Activated T-cell treated with anti-CD3 and anti-CD28 coated beads, Interleukin-2, amount 50 U/mL, for 72 hours (primary cell): ENCODE data around the gene ATXN7L1. TPM values are rescaled to one million over a fixed set of nuclear protein-coding genes. Genes with fewer than 3 reads are reported as not detected.

Experiments used
- ATAC-seq, 2 donors: fragments of 150-1000 bp; cut with Tn5 transposase; replicated peaks in 1 of 2; 2 replicates each; pipeline ENCODE4 v1.10.0; 2021; ENCODE audit warnings: moderate library complexity in 2 of 2, mild to moderate bottlenecking in 1 of 2
- DNase-seq, 2 donors: peaks; one replicate each; pipeline ENCODE4 v3.0.0; 2021 to 2022; ENCODE audit warnings: mixed read lengths in 1 of 2
- H3K27ac Mint-ChIP-seq: one replicate; pipeline ENCODE4 v1.8.0; 2022; ENCODE audit warnings: mild to moderate bottlenecking, moderate library complexity, mixed read lengths
- H3K27me3 Mint-ChIP-seq: one replicate; pipeline ENCODE4 v1.8.0; 2022; ENCODE audit warnings: low read depth, mixed read lengths
- H3K36me3 Mint-ChIP-seq, 2 donors: one replicate each; pipeline ENCODE4 v1.8.0; 2022; ENCODE audit warnings: mixed read lengths in 2 of 2, mild to moderate bottlenecking in 1 of 2; ENCODE audit not compliant: insufficient read depth in 2 of 2
- H3K4me1 Mint-ChIP-seq: one replicate; pipeline ENCODE4 v1.8.0; 2022; ENCODE audit warnings: low read depth, mixed read lengths
- H3K4me3 Mint-ChIP-seq, 2 donors: one replicate each; pipeline ENCODE4 v1.8.0; 2022; ENCODE audit warnings: mild to moderate bottlenecking in 2 of 2, mixed read lengths in 2 of 2, moderate library complexity in 2 of 2
- H3K9me3 Mint-ChIP-seq, 2 donors: one replicate each; pipeline ENCODE4 v1.8.0; 2022; ENCODE audit warnings: mixed read lengths in 2 of 2
- total RNA-seq, 2 donors: library from RNA; stranded (reverse); gene quantifications; one replicate each; pipeline ENCODE4 v1.2.3, GENCODE V29; 2022

The ATXN7L1 gene
- total RNA-seq, 2 donors from 2014 or later: 11.6 to 12.5 TPM

- peaks cover 5% of the 10 kb centered on the region in 2 donors for H3K36me3 Mint-ChIP-seq
- ATAC-seq (no peak), DNase-seq (no peak)
- no peak overlapping the region for H3K4me3 Mint-ChIP-seq
- H3K27ac Mint-ChIP-seq: no peak overlapping the region
- no peaks in the 10 kb centered on the region for H3K27me3 Mint-ChIP-seq
- H3K9me3 Mint-ChIP-seq: peaks cover 0 to 2% of the 10 kb centered on the region in 2 donors
- H3K4me1 Mint-ChIP-seq: peaks cover 8% of the 10 kb centered on the region
These were observed 30.3 kb upstream of the ATXN7L1 start for GRCh38 chr7:105906695-105907094.

- no peak for DNase-seq
- Mint-ChIP-seq H3K4me1 (peaks cover 8% of the 10 kb centered on the region), H3K4me3 (no peak overlapping the region), H3K27ac (no peak overlapping the region), H3K9me3 (peaks cover 0 to under 1% of the 10 kb centered on the region in 2 donors), H3K27me3 (no peaks in the 10 kb centered on the region), H3K36me3 (peaks cover 2% of the 10 kb centered on the region in 2 donors)
- ATAC-seq: no peak
These were observed 29.6 kb upstream of the ATXN7L1 start for GRCh38 chr7:105905910-105906568.

DNA sequence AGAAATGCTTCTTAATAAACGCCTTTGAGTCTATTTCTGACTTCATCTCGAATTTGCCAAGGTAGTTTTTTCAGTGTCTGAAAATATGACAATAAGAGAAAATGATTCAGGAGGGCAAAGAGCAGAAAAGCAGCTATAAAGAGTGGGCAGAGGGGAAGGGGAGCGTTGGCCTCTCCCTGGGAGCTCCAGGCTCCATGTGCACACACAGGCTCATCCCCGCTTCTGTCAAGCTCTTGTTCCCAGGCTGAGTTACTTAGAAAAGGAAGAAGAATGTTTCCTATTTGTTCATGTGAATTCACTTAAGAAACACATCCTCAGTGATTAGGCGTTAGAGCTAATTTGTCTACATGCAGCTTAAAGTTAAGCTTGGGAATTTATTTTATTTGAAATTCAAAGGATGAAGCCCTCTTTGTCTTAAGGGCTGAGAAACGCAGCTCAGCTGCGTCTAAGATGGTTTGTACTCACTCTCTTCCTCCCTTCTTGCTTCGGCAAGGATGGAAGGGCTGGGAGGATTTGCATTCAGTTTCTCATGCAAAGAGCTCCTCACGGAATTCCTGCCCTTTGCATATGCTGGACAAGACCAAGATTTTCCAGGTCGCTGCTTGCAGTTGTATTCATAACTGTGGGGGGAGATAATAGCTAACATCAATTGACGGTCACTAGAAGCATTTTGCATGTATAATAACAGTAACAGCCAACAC, 29.0 kb upstream of the ATXN7L1 start:
- no peak for DNase-seq
- Mint-ChIP-seq H3K9me3 (no peaks in the 10 kb centered on the region), H3K27me3 (no peaks in the 10 kb centered on the region), H3K36me3 (peaks cover 0 to 2% of the 10 kb centered on the region in 2 donors), H3K4me1 (peaks cover 8% of the 10 kb centered on the region), H3K27ac (no peak overlapping the region), H3K4me3 (no peak overlapping the region)
- ATAC-seq: no peak

GRCh38 chr7:105904064-105904463, 27.7 kb upstream of the ATXN7L1 start:
- Mint-ChIP-seq H3K4me3 (no peak overlapping the region), H3K27ac (no peak overlapping the region), H3K4me1 (no peaks in the 10 kb centered on the region), H3K36me3 (no peaks in the 10 kb centered on the region), H3K27me3 (no peaks in the 10 kb centered on the region), H3K9me3 (no peaks in the 10 kb centered on the region)
- no peak for ATAC-seq
- no peak for DNase-seq

GRCh38 chr7:105902325-105902911, 26.0 kb upstream of the ATXN7L1 start:
- no peaks in the 10 kb centered on the region for H3K9me3 Mint-ChIP-seq
- ATAC-seq (no peak), DNase-seq (no peak)
- H3K27me3 Mint-ChIP-seq: no peaks in the 10 kb centered on the region
- H3K27ac Mint-ChIP-seq: no peak overlapping the region
- H3K36me3 Mint-ChIP-seq: no peaks in the 10 kb centered on the region
- H3K4me1 Mint-ChIP-seq: no peaks in the 10 kb centered on the region
- no peak overlapping the region for H3K4me3 Mint-ChIP-seq

DNA sequence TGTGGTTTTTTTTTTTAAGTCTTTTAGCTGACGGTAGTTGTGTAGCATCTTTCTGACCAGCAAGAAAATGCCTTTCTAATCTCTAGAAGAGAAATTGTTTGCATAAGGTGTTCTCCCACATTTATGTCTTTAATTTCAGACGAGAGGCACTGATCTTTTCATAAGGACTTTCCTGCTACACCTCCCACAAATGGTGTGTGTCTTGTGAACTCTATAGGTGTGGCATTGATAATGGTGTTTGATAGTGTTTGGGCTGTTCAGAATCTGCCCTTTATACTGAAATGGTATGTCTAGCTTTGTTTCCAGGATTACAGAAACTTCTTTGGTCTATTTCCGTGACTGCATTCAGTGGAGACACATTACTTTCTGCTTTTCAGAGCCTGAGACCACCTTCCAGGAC, 21.6 kb upstream of the ATXN7L1 start:
- peaks cover 0 to 2% of the 10 kb centered on the region in 2 donors for H3K9me3 Mint-ChIP-seq
- no peaks in the 10 kb centered on the region for H3K36me3 Mint-ChIP-seq
- H3K27ac Mint-ChIP-seq: no peak overlapping the region
- H3K27me3 Mint-ChIP-seq: no peaks in the 10 kb centered on the region
- H3K4me1 Mint-ChIP-seq: no peaks in the 10 kb centered on the region
- H3K4me3 Mint-ChIP-seq: no peak overlapping the region
- DNase-seq (no peak), ATAC-seq (no peak)

- ATAC-seq: no peak
These were observed 20.1 kb upstream of the ATXN7L1 start for GRCh38 chr7:105896407-105896911.

DNA sequence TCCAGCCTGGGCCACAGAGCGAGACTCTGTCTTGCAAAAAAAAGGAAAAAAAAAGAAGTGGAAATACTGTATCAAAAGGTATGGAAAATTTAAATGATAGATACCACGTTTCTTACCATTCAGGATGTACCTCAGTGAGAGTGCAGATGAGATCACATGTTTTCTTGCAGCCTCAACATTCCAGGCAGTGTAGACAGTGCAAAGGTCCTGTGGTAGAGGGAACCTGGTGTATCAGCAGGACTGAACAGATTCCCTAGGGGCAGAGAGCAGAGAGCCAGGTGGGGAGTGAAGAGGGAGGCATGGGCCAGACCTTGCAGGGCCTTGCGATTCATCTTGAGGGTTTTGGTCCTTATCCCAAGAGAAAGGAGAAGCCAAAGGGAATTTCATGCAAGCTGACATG, 17.7 kb upstream of the ATXN7L1 start:
- no peak for DNase-seq
- no peak overlapping the region for H3K4me3 Mint-ChIP-seq
- H3K36me3 Mint-ChIP-seq: no peaks in the 10 kb centered on the region
- no peak for ATAC-seq
- peaks cover 17% of the 10 kb centered on the region for H3K4me1 Mint-ChIP-seq
- no peak overlapping the region for H3K27ac Mint-ChIP-seq
- H3K27me3 Mint-ChIP-seq: peaks cover 16% of the 10 kb centered on the region
- H3K9me3 Mint-ChIP-seq: peaks cover 0 to 2% of the 10 kb centered on the region in 2 donors

More at GRCh38 chr7:105896407-105896911, 20.1 kb upstream of the ATXN7L1 start:
- no peak overlapping the region for H3K4me3 Mint-ChIP-seq
- H3K36me3 Mint-ChIP-seq: no peaks in the 10 kb centered on the region
- DNase-seq: no peak
- peaks cover 10% of the 10 kb centered on the region for H3K27me3 Mint-ChIP-seq
- no peak overlapping the region for H3K27ac Mint-ChIP-seq
- no peaks in the 10 kb centered on the region for H3K4me1 Mint-ChIP-seq
- H3K9me3 Mint-ChIP-seq: peaks cover 0 to 2% of the 10 kb centered on the region in 2 donors

- Mint-ChIP-seq H3K4me3 (no peak overlapping the region), H3K27me3 (peaks cover 16% of the 10 kb centered on the region), H3K9me3 (peaks cover 0 to 2% of the 10 kb centered on the region in 2 donors), H3K4me1 (peaks cover 17% of the 10 kb centered on the region), H3K27ac (peak overlapping the region; percentile 1), H3K36me3 (no peaks in the 10 kb centered on the region)
- ATAC-seq (no peak), DNase-seq (no peak)
These were observed 16.0 kb upstream of the ATXN7L1 start for GRCh38 chr7:105892387-105892786.

DNA sequence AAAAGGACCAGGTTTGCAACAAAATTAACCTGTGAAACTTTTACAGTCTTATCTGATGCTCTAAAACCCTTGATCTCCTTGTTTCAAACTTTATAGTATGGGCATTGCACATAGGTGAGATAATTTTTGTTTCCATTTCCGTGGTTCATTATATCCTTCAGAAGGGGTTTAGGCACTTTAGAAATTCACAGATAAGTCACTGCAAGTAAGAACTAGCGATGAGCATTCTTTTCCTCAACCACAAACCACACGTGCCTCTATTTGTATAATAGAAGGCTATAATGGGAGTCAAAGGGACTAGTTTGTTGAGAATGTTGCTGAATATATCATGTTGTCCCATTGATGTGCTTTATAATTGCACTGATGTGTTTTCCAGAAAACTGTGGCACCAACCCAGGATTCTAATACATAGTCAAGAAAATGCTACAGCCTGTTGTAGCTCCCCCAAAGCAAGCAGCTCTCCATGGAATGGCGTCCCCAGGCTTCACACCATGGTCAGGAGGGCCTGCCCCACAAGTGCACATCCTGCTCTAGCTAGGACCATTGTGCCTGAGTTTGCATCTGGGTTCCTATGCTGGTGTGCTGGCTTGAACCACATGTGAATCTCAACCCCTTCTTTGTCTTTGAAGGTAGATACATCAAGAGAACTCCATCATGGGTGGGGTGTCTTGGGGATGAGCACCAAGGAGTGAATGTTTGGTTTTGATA, 14.0 kb upstream of the ATXN7L1 start:
- Mint-ChIP-seq H3K27me3 (peaks cover 24% of the 10 kb centered on the region), H3K27ac (no peak overlapping the region), H3K9me3 (peaks cover 0 to 2% of the 10 kb centered on the region in 2 donors), H3K4me3 (no peak overlapping the region), H3K4me1 (peaks cover 24% of the 10 kb centered on the region), H3K36me3 (no peaks in the 10 kb centered on the region)
- ATAC-seq (peak; percentile 78 to 91), DNase-seq (peak; percentile 27 to 35)

DNA sequence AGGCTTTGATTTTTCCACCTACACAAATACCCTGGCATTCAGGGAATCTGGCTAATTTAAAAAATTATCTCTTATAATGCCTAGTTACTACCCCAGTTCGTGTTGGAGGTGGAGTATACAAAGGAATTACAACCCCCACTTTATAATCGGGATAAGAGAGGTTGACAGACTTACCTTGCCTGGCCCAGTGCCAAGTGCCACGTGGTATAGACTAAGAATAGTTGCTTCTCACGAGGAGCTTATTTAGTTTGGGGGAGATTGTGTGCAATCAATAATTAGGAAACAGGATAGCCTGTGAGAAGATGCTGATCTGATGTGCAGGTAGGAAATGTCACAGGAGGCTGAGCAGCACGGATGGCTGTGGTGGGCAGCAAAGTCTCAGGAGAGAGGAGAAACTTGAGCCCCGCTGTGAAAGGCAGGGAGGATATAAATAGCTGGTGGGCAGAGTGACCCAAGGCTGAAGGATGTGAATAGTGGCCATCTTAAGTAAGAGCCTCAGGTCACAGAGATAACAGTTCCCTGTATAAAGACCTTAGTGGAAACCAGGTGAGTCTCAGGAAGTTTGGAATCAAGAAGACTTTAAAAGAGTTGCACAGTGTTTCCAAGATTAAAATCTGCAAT, 11.3 kb upstream of the ATXN7L1 start:
- ATAC-seq (no peak), DNase-seq (no peak)
- Mint-ChIP-seq H3K36me3 (no peaks in the 10 kb centered on the region), H3K27me3 (peaks cover 24% of the 10 kb centered on the region), H3K4me1 (peaks cover 32% of the 10 kb centered on the region), H3K4me3 (no peak overlapping the region), H3K9me3 (no peaks in the 10 kb centered on the region), H3K27ac (no peak overlapping the region)

GRCh38 chr7:105886776-105887175, 10.4 kb upstream of the ATXN7L1 start:
- DNase-seq (no peak), ATAC-seq (no peak)
- Mint-ChIP-seq H3K4me3 (no peak overlapping the region), H3K27me3 (peaks cover 17% of the 10 kb centered on the region), H3K27ac (no peak overlapping the region), H3K4me1 (peaks cover 32% of the 10 kb centered on the region), H3K9me3 (no peaks in the 10 kb centered on the region), H3K36me3 (no peaks in the 10 kb centered on the region)
